Thymus (tissue), 11 donors: ENCODE results near the gene PLS1. TPM values are rescaled to one million over a fixed set of nuclear protein-coding genes. Genes with fewer than 3 reads are reported as not detected.
"Not testable (repeated sequence)": the region's sequence is repeated elsewhere in the genome, so short reads cannot be mapped to it uniquely, and the experiment has no call there.

ENCODE experiments used
- DNase-seq, 9 donors: peaks; one replicate each; pipeline ENCODE4 v3.0.0-alpha.2; 2013; ENCODE audit warnings: low spot score in 9 of 9, low read depth in 6 of 9, missing footprints in 1 of 9
- H3K27ac ChIP-seq, 2 donors: one replicate each; pipeline ENCODE4 v1.5.1; 2013; ENCODE audit warnings: control low read depth in 1 of 2, low read depth in 1 of 2, low read length in 1 of 2, mild to moderate bottlenecking in 1 of 2, moderate library complexity in 1 of 2
- H3K27me3 ChIP-seq, 2 donors: one replicate each; pipeline ENCODE4 v1.5.1; 2013; ENCODE audit warnings: low read length in 1 of 2; ENCODE audit not compliant: control insufficient read depth in 2 of 2, insufficient read depth in 1 of 2
- H3K36me3 ChIP-seq, 2 donors: one replicate each; pipeline ENCODE4 v1.5.1; 2013; ENCODE audit warnings: low read length in 1 of 2, mild to moderate bottlenecking in 1 of 2, moderate library complexity in 1 of 2; ENCODE audit not compliant: control insufficient read depth in 2 of 2, insufficient read depth in 2 of 2
- H3K4me1 ChIP-seq, 2 donors: one replicate each; pipeline ENCODE4 v1.5.1; 2013; ENCODE audit warnings: low read length in 2 of 2; ENCODE audit not compliant: control insufficient read depth in 2 of 2, insufficient read depth in 2 of 2
- H3K4me3 ChIP-seq, 2 donors: one replicate each; pipeline ENCODE4 v1.5.1; 2013; ENCODE audit warnings: low read length in 2 of 2, control low read depth in 1 of 2, mild to moderate bottlenecking in 1 of 2
- H3K9me3 ChIP-seq, 2 donors: one replicate each; pipeline ENCODE4 v1.5.1; 2013; ENCODE audit warnings: low read length in 1 of 2, mild to moderate bottlenecking in 1 of 2; ENCODE audit not compliant: control insufficient read depth in 2 of 2, insufficient read depth in 1 of 2
- WGBS: extraction: QIAGEN DNeasy Blood & Tissue Kit; methylation state at CpG from one replicate; pipeline ENCODE4 v1.1.7; 2013; 5-methylcytosine and 5-hydroxymethylcytosine counted together
- polyA plus RNA-seq: library from polyadenylated mRNA; stranded (reverse); fragments of 200-250 nt; gene quantifications from one replicate; pipeline ENCODE4 v1.2.3, GENCODE V29; 2013
- total RNA-seq: library from RNA; stranded (reverse); fragments of 120-200 nt; gene quantifications from one replicate; pipeline ENCODE4 v1.2.4, GENCODE V29; 2013
- donor health status: healthy.

PLS1 gene
- total and polyA plus RNA-seq, 2 donors, result 2.0 to 9.2 TPM

GRCh38 chr3:142568393-142569017, 27.7 kb upstream of the PLS1 start:
- Histone ChIP-seq H3K9me3 (peaks cover 0 to 6% of the 10 kb centered on the region in 2 donors), H3K4me1 (no peaks in the 10 kb centered on the region), H3K36me3 (peaks cover 8 to 23% of the 10 kb centered on the region in 2 donors), H3K4me3 (no peak overlapping the region), H3K27me3 (no peaks in the 10 kb centered on the region), H3K27ac (no peak overlapping the region)
- DNase-seq, result no peak
- 97% methylated on average over 21 of the region's 21 CpGs for WGBS

- H3K36me3 ChIP-seq, result peaks cover 8 to 15% of the 10 kb centered on the region in 2 donors
- 94% methylated on average over 3 of the region's 3 CpGs for WGBS
- DNase-seq, H3K4me1 ChIP-seq, H3K27me3 ChIP-seq, H3K4me3 ChIP-seq, H3K27ac ChIP-seq, H3K9me3 ChIP-seq: not testable (repeated sequence)
Measured at GRCh38 chr3:142569422-142569821, 26.8 kb upstream of the PLS1 start.

GRCh38 chr3:142574223-142574622, 22.0 kb upstream of the PLS1 start:
- peaks cover 6 to 11% of the 10 kb centered on the region in 2 donors for H3K4me1 ChIP-seq
- DNase-seq, H3K27me3 ChIP-seq, H3K36me3 ChIP-seq, H3K27ac ChIP-seq, H3K4me3 ChIP-seq, H3K9me3 ChIP-seq: not testable (repeated sequence)
- over 99% methylated on average over 3 of the region's 3 CpGs for WGBS

- peaks cover 6 to 12% of the 10 kb centered on the region in 2 donors for H3K4me1 ChIP-seq
- no peaks in the 10 kb centered on the region for H3K9me3 ChIP-seq
- peaks cover 2 to 5% of the 10 kb centered on the region in 2 donors for H3K36me3 ChIP-seq
- no peak overlapping the region for H3K27ac ChIP-seq
- no peak for DNase-seq
- H3K4me3 ChIP-seq, result no peak overlapping the region
- H3K27me3 ChIP-seq, result no peaks in the 10 kb centered on the region
- 83% methylated on average over 1 of the region's 1 CpG for WGBS
Measured at GRCh38 chr3:142574665-142575064, 21.5 kb upstream of the PLS1 start.

- DNase-seq, result no peak
- H3K4me1 ChIP-seq, result peaks cover 6 to 12% of the 10 kb centered on the region in 2 donors
- H3K36me3 ChIP-seq, result peaks cover 0 to 2% of the 10 kb centered on the region in 2 donors
- no peak overlapping the region for H3K27ac ChIP-seq
- no peak overlapping the region for H3K4me3 ChIP-seq
- H3K27me3 ChIP-seq, result no peaks in the 10 kb centered on the region
- H3K9me3 ChIP-seq, result no peaks in the 10 kb centered on the region
Measured at GRCh38 chr3:142576792-142577191, 19.4 kb upstream of the PLS1 start.

- H3K27me3 ChIP-seq, result no peaks in the 10 kb centered on the region
- peak in 1 of 9 donors; percentile 22 for DNase-seq
- WGBS, result 21% methylated on average over 12 of the region's 12 CpGs
- peaks cover 0 to 2% of the 10 kb centered on the region in 2 donors for H3K36me3 ChIP-seq
- H3K9me3 ChIP-seq, result no peaks in the 10 kb centered on the region
- peak overlapping the region; percentile 66 to 91 for H3K4me3 ChIP-seq
- H3K4me1 ChIP-seq, result peaks cover 6 to 12% of the 10 kb centered on the region in 2 donors
- H3K27ac ChIP-seq, result peak overlapping the region; percentile 97 to 100
Measured at GRCh38 chr3:142577696-142578328, 18.4 kb upstream of the PLS1 start.

- peaks cover 6 to 12% of the 10 kb centered on the region in 2 donors for H3K4me1 ChIP-seq
- H3K27me3 ChIP-seq, result no peaks in the 10 kb centered on the region
- no peaks in the 10 kb centered on the region for H3K9me3 ChIP-seq
- DNase-seq, result peak; percentile 86 to 98 (median 94)
- under 1% methylated on average over 65 of the region's 65 CpGs for WGBS
- peaks cover 0 to 2% of the 10 kb centered on the region in 2 donors for H3K36me3 ChIP-seq
- H3K4me3 ChIP-seq, result peak within 1 kb of the TSS; percentile 66 to 91
- H3K27ac ChIP-seq, result peak within 1 kb of the TSS; percentile 97 to 100
Measured at GRCh38 chr3:142578329-142579223, 17.6 kb upstream of the PLS1 start, which contains the start of gene ATR. ATR (minus strand) TSS chr3:142578733; CDS start chr3:142578704, 29 bp downstream.

- no peak overlapping the region for H3K4me3 ChIP-seq
- H3K4me1 ChIP-seq, result peaks cover 6 to 12% of the 10 kb centered on the region in 2 donors
- H3K27ac ChIP-seq, result no peak overlapping the region
- peaks cover 0 to 2% of the 10 kb centered on the region in 2 donors for H3K36me3 ChIP-seq
- no peak for DNase-seq
- 95% methylated on average over 1 of the region's 1 CpG for WGBS
- H3K9me3 ChIP-seq, result no peaks in the 10 kb centered on the region
- H3K27me3 ChIP-seq, result peaks cover 0 to 5% of the 10 kb centered on the region in 2 donors
Measured at GRCh38 chr3:142580061-142580423, 16.2 kb upstream of the PLS1 start.

- not testable (repeated sequence) for H3K27me3 ChIP-seq, H3K36me3 ChIP-seq, H3K27ac ChIP-seq, DNase-seq, H3K9me3 ChIP-seq, H3K4me3 ChIP-seq
- H3K4me1 ChIP-seq, result peaks cover 6 to 12% of the 10 kb centered on the region in 2 donors
- 90% methylated on average over 11 of the region's 11 CpGs for WGBS
Measured at GRCh38 chr3:142581070-142581469, 15.1 kb upstream of the PLS1 start.
